H9 (cell line): ENCODE measurements around the gene HOXC11. TPM values are rescaled to one million over a fixed set of nuclear protein-coding genes. Genes with fewer than 3 reads are reported as not detected.

Experiments used
- DNase-seq: peaks from one replicate; pipeline ENCODE4 v3.0.0-alpha.2; 2017
- H2AFZ ChIP-seq: one replicate; pipeline ENCODE4 v1.6.1; 2013; ENCODE audit warnings: mild to moderate bottlenecking, low read length, control low read depth, moderate library complexity
- H2AK5ac ChIP-seq: 2 replicates; pipeline ENCODE4 v1.6.1; 2013; ENCODE audit warnings: low read length, control low read depth, mixed read lengths; ENCODE audit not compliant: insufficient read length
- H2BK120ac ChIP-seq: one replicate; pipeline ENCODE4 v1.6.1; 2013; ENCODE audit warnings: low read depth, mild to moderate bottlenecking, low read length, control low read depth, inconsistent platforms; ENCODE audit not compliant: poor library complexity, severe bottlenecking
- H2BK12ac ChIP-seq: 2 replicates; pipeline ENCODE4 v1.6.1; 2013; ENCODE audit warnings: low read length, control low read depth, mixed read lengths, low read depth; ENCODE audit not compliant: insufficient read length
- H2BK15ac ChIP-seq: 2 replicates; pipeline ENCODE4 v1.6.1; 2013; ENCODE audit warnings: low read depth, low read length, control low read depth
- H2BK20ac ChIP-seq: one replicate; pipeline ENCODE4 v1.6.1; 2013; ENCODE audit warnings: low read depth, mild to moderate bottlenecking, low read length, control low read depth, inconsistent platforms; ENCODE audit not compliant: poor library complexity, severe bottlenecking
- H2BK5ac ChIP-seq: 2 replicates; pipeline ENCODE4 v1.6.1; 2013; ENCODE audit warnings: low read length, control low read depth, mixed read lengths; ENCODE audit not compliant: insufficient read length
- H3K14ac ChIP-seq: 2 replicates; pipeline ENCODE4 v1.6.1; 2013; ENCODE audit warnings: low read length, control low read depth; ENCODE audit not compliant: insufficient read depth
- H3K18ac ChIP-seq: 2 replicates; pipeline ENCODE4 v1.6.1; 2013; ENCODE audit warnings: low read depth, mild to moderate bottlenecking, mixed read lengths, low read length, control low read depth; ENCODE audit not compliant: insufficient read length
- H3K23ac ChIP-seq: 2 replicates; pipeline ENCODE4 v1.6.1; 2013; ENCODE audit warnings: low read length, control low read depth, mixed read lengths, low read depth; ENCODE audit not compliant: insufficient read length
- H3K23me2 ChIP-seq: 2 replicates; pipeline ENCODE4 v1.6.1; 2013; ENCODE audit warnings: low read depth, mild to moderate bottlenecking, mixed read lengths, low read length, control low read depth; ENCODE audit not compliant: insufficient read length, poor library complexity, severe bottlenecking
- H3K27ac ChIP-seq: 2 replicates; pipeline ENCODE4 v1.5.1; 2013; ENCODE audit warnings: low read length, control low read depth, mixed read lengths, low read depth; ENCODE audit not compliant: insufficient read length
- H3K27me3 ChIP-seq: 2 replicates; pipeline ENCODE4 v1.6.1; 2013; ENCODE audit warnings: low read length, control low read depth, inconsistent platforms; ENCODE audit not compliant: insufficient read depth
- H3K4ac ChIP-seq: 2 replicates; pipeline ENCODE4 v1.6.1; 2013; ENCODE audit warnings: low read depth, mild to moderate bottlenecking, control low read depth, inconsistent platforms, low read length, moderate library complexity
- H3K4me1 ChIP-seq: 2 replicates; pipeline ENCODE4 v1.6.1; 2013; ENCODE audit warnings: low read length, control low read depth, inconsistent platforms; ENCODE audit not compliant: insufficient read depth
- H3K4me2 ChIP-seq: 2 replicates; pipeline ENCODE4 v1.6.1; 2013; ENCODE audit warnings: low read length, control low read depth, mixed read lengths; ENCODE audit not compliant: insufficient read length, insufficient read depth
- H3K56ac ChIP-seq: 2 replicates; pipeline ENCODE4 v1.6.1; 2013; ENCODE audit warnings: low read depth, mild to moderate bottlenecking, mixed read lengths, low read length, control low read depth; ENCODE audit not compliant: insufficient read length
- H3K79me1 ChIP-seq: 2 replicates; pipeline ENCODE4 v1.6.1; 2013; ENCODE audit warnings: low read depth, mild to moderate bottlenecking, moderate library complexity, low read length, control low read depth, inconsistent platforms; ENCODE audit not compliant: insufficient read depth, poor library complexity, severe bottlenecking
- H3K79me2 ChIP-seq: 2 replicates; pipeline ENCODE4 v1.6.1; 2013; ENCODE audit warnings: low read length, control low read depth, inconsistent platforms; ENCODE audit not compliant: insufficient read depth
- H3K9ac ChIP-seq: 2 replicates; pipeline ENCODE4 v1.6.1; 2013; ENCODE audit warnings: low read length, control low read depth, mixed read lengths; ENCODE audit not compliant: insufficient read length; ENCODE audit errors: extremely low read depth
- H3K9me3 ChIP-seq: one replicate; pipeline ENCODE4 v1.6.1; 2013; ENCODE audit warnings: low read depth, low read length, inconsistent platforms; ENCODE audit not compliant: control insufficient read depth
- H3T11ph ChIP-seq: one replicate; pipeline ENCODE4 v1.6.1; 2013; ENCODE audit warnings: mild to moderate bottlenecking, low read length, control low read depth, inconsistent platforms
- H4K20me1 ChIP-seq: one replicate; pipeline ENCODE4 v1.6.1; 2013; ENCODE audit not compliant: control insufficient read depth, insufficient read length, insufficient read depth
- H4K5ac ChIP-seq: 2 replicates; pipeline ENCODE4 v1.6.1; 2013; ENCODE audit warnings: low read depth, mild to moderate bottlenecking, mixed read lengths, low read length, control low read depth; ENCODE audit not compliant: insufficient read length
- H4K8ac ChIP-seq: replicated peaks from 2 replicates; pipeline ENCODE4 v1.6.1; 2013; ENCODE audit warnings: low read length, control low read depth, mixed read lengths, low read depth; ENCODE audit not compliant: insufficient read length
- H4K91ac ChIP-seq: 2 replicates; pipeline ENCODE4 v1.6.1; 2013; ENCODE audit warnings: low read depth, mild to moderate bottlenecking, moderate library complexity, mixed read lengths, low read length, control low read depth; ENCODE audit not compliant: insufficient read length
- H3K27ac Mint-ChIP-seq, 3 experiments: 2 replicates in 2 of 3; 3 replicates in 1 of 3; pipeline ENCODE4 v1.8.0; 2020 to 2021; ENCODE audit warnings: mixed read lengths in 3 of 3, mild to moderate bottlenecking in 1 of 3, moderate library complexity in 1 of 3
- H3K27me3 Mint-ChIP-seq: 2 replicates; pipeline ENCODE4 v1.8.0; 2021; ENCODE audit warnings: low read depth, mild to moderate bottlenecking, moderate library complexity, mixed read lengths
- H3K36me3 Mint-ChIP-seq, 3 experiments: 2 replicates in 2 of 3; 3 replicates in 1 of 3; pipeline ENCODE4 v1.8.0; 2020 to 2021; ENCODE audit warnings: low read depth in 3 of 3, mixed read lengths in 3 of 3; ENCODE audit not compliant: insufficient read depth in 1 of 3
- H3K4me1 Mint-ChIP-seq, 2 experiments: 2 replicates each; pipeline ENCODE4 v1.8.0; 2020; ENCODE audit warnings: mixed read lengths in 2 of 2
- H3K4me3 Mint-ChIP-seq, 2 experiments: 2 replicates in 1 of 2; 3 replicates in 1 of 2; pipeline ENCODE4 v1.8.0; 2020 to 2021; ENCODE audit warnings: mild to moderate bottlenecking in 2 of 2, mixed read lengths in 2 of 2, moderate library complexity in 1 of 2
- H3K9me3 Mint-ChIP-seq, 2 experiments: 2 replicates in 1 of 2; 3 replicates in 1 of 2; pipeline ENCODE4 v1.8.0; 2020; ENCODE audit warnings: mild to moderate bottlenecking in 2 of 2, mixed read lengths in 2 of 2, moderate library complexity in 1 of 2
- WGBS: extraction: QIAGEN DNeasy Blood & Tissue Kit; methylation state at CpG from one replicate; pipeline ENCODE4 v1.1.7; 2013; ENCODE audit warnings: missing lambda C conversion rate, low lambda C conversion rate, mixed read lengths; ENCODE audit not compliant: insufficient read length; ENCODE audit errors: extremely low coverage; 5-methylcytosine and 5-hydroxymethylcytosine counted together
- total RNA-seq: library from RNA; stranded (reverse); gene quantifications from 2 replicates; pipeline ENCODE4 v1.2.1, GENCODE V29; 2021
- TF ChIP-seq, protein P1 (sequence below): fragments of 200-600 bp; sonication (generic); conservative IDR thresholded peaks from 3 replicates; pipeline ENCODE4 v1.8.0; 2021; ENCODE audit warnings: antibody characterized with exemption, mild to moderate bottlenecking

The HOXC11 gene
- total RNA-seq, 1 experiment from 2014 or later: not detected

DNA sequence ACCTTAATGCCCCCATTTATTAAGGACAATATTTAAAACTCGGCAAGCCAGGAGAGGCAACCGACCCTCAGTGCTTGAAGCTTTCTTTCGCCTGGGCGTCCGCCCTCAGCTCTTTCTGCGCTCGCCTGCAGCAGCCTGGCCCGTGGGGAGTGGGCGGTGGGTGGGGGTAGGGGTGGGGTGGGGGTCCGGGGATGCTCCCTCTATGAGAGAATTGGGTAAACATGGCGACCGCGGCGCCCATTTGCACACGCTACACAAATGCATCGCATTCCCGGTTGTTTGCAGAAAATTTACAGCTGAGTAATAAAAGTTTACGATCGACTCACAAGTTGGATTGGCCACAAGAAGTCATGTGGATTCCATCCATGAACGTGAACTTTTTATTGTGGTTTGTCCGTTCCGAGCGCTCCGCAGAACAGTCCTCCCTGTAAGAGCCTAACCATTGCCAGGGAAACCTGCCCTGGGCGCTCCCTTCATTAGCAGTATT lies 43.6 kb downstream of the HOXC11 start:
- WGBS: no CpG with 5 or more reads among the region's 25 CpGs
- Histone ChIP-seq H3T11ph (no peak overlapping the region), H2BK20ac (no peak overlapping the region), H3K18ac (no peak overlapping the region), H2BK15ac (no peak overlapping the region), H2BK5ac (no peak overlapping the region), H3K23me2 (peaks cover 10% of the 10 kb centered on the region), H4K5ac (no peak overlapping the region), H3K4ac (no peak overlapping the region), H4K20me1 (no peaks in the 10 kb centered on the region), H3K79me2 (no peaks in the 10 kb centered on the region), H3K27me3 (peaks cover 91% of the 10 kb centered on the region), H2BK12ac (no peak overlapping the region), H4K8ac (no peak overlapping the region), H3K9me3 (no peaks in the 10 kb centered on the region), H3K56ac (no peak overlapping the region), H3K79me1 (no peaks in the 10 kb centered on the region), H2AFZ (no peak overlapping the region), H3K23ac (no peak overlapping the region), H3K14ac (no peak overlapping the region), H2BK120ac (no peak overlapping the region), H3K9ac (no peak overlapping the region), H3K4me1 (no peaks in the 10 kb centered on the region), H3K27ac (no peak overlapping the region), H3K4me2 (no peak overlapping the region), H4K91ac (no peak overlapping the region), H2AK5ac (no peak overlapping the region)
- Mint-ChIP-seq H3K9me3 (peaks cover 0 to under 1% of the 10 kb centered on the region in 2 experiments; a peak in 2 of 5 replicates), H3K27ac (no peak overlapping the region), H3K27me3 (peaks cover 100% of the 10 kb centered on the region), H3K4me1 (peaks cover 13 to 28% of the 10 kb centered on the region in 2 experiments), H3K4me3 (peak overlapping the region in 1 of 2 experiments; percentile 50; a peak in 1 of 5 replicates), H3K36me3 (no peaks in the 10 kb centered on the region)
- DNase-seq: no peak
- TF ChIP-seq, protein P1, sequence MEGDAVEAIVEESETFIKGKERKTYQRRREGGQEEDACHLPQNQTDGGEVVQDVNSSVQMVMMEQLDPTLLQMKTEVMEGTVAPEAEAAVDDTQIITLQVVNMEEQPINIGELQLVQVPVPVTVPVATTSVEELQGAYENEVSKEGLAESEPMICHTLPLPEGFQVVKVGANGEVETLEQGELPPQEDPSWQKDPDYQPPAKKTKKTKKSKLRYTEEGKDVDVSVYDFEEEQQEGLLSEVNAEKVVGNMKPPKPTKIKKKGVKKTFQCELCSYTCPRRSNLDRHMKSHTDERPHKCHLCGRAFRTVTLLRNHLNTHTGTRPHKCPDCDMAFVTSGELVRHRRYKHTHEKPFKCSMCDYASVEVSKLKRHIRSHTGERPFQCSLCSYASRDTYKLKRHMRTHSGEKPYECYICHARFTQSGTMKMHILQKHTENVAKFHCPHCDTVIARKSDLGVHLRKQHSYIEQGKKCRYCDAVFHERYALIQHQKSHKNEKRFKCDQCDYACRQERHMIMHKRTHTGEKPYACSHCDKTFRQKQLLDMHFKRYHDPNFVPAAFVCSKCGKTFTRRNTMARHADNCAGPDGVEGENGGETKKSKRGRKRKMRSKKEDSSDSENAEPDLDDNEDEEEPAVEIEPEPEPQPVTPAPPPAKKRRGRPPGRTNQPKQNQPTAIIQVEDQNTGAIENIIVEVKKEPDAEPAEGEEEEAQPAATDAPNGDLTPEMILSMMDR: no peak
